SU-DHL-6 (cell line): Measurements from ENCODE around the gene HEBP1.

ENCODE experiments used
- EZH2phosphoT487 ChIP-seq: fragments of 200-600 bp; sonication (generic), shearing (Covaris generic); conservative IDR thresholded peaks from 2 replicates; pipeline ENCODE4 v1.6.1; 2018; ENCODE audit warnings: mild to moderate bottlenecking, antibody characterized with exemption, low read length, moderate library complexity, mixed read lengths
- TF ChIP-seq, protein P1 (sequence below): fragments of 200-600 bp; sonication (generic); IDR thresholded peaks from one replicate; pipeline ENCODE4 v1.5.1; 2017; ENCODE audit warnings: antibody characterized with exemption, mild to moderate bottlenecking, low read length, moderate library complexity; ENCODE audit not compliant: insufficient read depth, poor library complexity, severe bottlenecking

DNA sequence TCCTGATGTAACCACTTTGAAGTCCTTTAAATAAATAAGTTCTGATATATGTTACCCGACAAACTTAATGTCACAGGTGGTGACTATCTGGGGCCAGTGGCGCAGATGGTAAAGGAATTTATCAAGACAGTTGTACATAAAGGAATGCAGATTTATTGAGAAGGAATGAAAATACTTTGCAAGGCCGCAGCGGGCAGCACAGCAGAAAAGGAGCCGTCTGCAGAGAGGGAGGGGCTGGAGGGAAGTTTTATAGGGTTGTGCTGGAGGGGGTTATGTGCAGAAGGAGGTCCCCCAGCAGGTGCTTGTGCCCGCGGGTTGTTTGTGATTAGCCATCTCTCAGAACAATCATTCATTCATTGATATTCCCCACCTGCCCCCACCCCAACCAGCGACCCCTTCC is 65.5 kb downstream of the HEBP1 start:
- TF ChIP-seq, protein P1, sequence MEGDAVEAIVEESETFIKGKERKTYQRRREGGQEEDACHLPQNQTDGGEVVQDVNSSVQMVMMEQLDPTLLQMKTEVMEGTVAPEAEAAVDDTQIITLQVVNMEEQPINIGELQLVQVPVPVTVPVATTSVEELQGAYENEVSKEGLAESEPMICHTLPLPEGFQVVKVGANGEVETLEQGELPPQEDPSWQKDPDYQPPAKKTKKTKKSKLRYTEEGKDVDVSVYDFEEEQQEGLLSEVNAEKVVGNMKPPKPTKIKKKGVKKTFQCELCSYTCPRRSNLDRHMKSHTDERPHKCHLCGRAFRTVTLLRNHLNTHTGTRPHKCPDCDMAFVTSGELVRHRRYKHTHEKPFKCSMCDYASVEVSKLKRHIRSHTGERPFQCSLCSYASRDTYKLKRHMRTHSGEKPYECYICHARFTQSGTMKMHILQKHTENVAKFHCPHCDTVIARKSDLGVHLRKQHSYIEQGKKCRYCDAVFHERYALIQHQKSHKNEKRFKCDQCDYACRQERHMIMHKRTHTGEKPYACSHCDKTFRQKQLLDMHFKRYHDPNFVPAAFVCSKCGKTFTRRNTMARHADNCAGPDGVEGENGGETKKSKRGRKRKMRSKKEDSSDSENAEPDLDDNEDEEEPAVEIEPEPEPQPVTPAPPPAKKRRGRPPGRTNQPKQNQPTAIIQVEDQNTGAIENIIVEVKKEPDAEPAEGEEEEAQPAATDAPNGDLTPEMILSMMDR, result no peak
- no peak for TF ChIP-seq EZH2phosphoT487
